ENCODE measurements around the gene PAQR6.
A peak's percentile ranks its signal among the peaks of the same experiment; 100 is the strongest.

- TF ChIP-seq TAF1 (conservative IDR thresholded peaks at IDR 0.05) (no peak), EGR1 (IDR thresholded peaks at IDR 0.05; ENCODE audit: low read depth in 2 of 2) (no peak), CTCF (IDR thresholded peaks at IDR 0.05; ENCODE audit: low read depth, low read length, missing input control) (no peak), ATF3 (IDR thresholded peaks at IDR 0.05) (no peak), REST (IDR thresholded peaks at IDR 0.05) (no peak), YY1 (IDR thresholded peaks at IDR 0.05) (peak; percentile 94), SP1 (IDR thresholded peaks at IDR 0.05) (peak; percentile 60), HNF4G (IDR thresholded peaks at IDR 0.05) (no peak), JUND (IDR thresholded peaks at IDR 0.05) (no peak), FOXA1 (IDR thresholded peaks at IDR 0.05) (no peak), RAD21 (IDR thresholded peaks at IDR 0.05) (peak; percentile 8 to 34), GABPA (IDR thresholded peaks at IDR 0.05 in 1 of 2, conservative IDR thresholded peaks at IDR 0.05 in 1 of 2) (peak in 1 of 2 donors; percentile 33), MAX (IDR thresholded peaks at IDR 0.05) (peak; percentile 62), ZBTB33 (IDR thresholded peaks at IDR 0.05) (peak; percentile 26)
Measured at GRCh38 chr1:156196445-156196844, 51.4 kb downstream of the PAQR6 start.

All from liver (tissue), 3 donors.